Hepatocyte (in vitro differentiated cells): Measurements from ENCODE around the gene CCDC34.

Source experiments
- EZH2phosphoT487 ChIP-seq: fragments of 200-600 bp; sonication (generic); IDR thresholded peaks from one replicate; pipeline ENCODE4 v1.6.1; 2018; ENCODE audit warnings: antibody characterized with exemption, mild to moderate bottlenecking, low read depth, moderate library complexity; ENCODE audit not compliant: unreplicated experiment, severe bottlenecking
- TF ChIP-seq, protein P1 (sequence below): fragments of 200-600 bp; sonication (generic); IDR thresholded peaks from 2 replicates; pipeline ENCODE4 v1.5.1; 2016; ENCODE audit warnings: antibody characterized with exemption, mild to moderate bottlenecking; ENCODE audit not compliant: poor library complexity

DNA sequence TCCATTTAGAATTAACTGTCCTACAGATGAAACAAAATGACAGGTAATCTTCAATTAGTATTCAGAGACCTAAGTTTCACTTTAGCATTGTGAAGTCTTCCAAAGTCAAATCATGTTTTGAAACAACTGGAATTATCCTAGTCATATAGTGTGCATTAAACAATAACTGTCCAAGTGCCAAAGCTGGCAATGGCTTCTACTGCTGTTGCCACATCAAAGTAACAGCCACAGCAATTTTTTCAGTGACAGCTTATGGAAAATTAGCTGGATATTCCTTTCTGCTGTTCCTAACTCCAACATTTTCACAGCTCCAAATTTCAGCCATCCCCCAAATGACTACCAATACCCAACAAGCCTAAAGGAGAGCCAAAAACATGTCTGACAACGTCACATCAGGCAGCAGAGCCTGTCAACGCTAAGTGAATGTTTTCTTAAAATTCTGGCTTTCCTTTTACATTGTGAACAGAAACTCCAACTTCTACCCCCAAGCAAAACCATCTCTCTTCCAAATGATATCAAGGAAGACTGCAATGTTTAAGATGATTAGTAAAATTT is 45.3 kb upstream of the CCDC34 start:
- TF ChIP-seq, protein P1, sequence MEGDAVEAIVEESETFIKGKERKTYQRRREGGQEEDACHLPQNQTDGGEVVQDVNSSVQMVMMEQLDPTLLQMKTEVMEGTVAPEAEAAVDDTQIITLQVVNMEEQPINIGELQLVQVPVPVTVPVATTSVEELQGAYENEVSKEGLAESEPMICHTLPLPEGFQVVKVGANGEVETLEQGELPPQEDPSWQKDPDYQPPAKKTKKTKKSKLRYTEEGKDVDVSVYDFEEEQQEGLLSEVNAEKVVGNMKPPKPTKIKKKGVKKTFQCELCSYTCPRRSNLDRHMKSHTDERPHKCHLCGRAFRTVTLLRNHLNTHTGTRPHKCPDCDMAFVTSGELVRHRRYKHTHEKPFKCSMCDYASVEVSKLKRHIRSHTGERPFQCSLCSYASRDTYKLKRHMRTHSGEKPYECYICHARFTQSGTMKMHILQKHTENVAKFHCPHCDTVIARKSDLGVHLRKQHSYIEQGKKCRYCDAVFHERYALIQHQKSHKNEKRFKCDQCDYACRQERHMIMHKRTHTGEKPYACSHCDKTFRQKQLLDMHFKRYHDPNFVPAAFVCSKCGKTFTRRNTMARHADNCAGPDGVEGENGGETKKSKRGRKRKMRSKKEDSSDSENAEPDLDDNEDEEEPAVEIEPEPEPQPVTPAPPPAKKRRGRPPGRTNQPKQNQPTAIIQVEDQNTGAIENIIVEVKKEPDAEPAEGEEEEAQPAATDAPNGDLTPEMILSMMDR = no peak
- TF ChIP-seq EZH2phosphoT487 = no peak
